AG09309 (cell line): ENCODE results near the gene MT1HL1.

Source experiments
- DNase-seq: peaks from one replicate; pipeline ENCODE4 v3.0.0-alpha.2; 2010; ENCODE audit warnings: low read depth
- H3K4me3 ChIP-seq: 2 replicates; pipeline ENCODE4 v1.5.1; 2011; ENCODE audit warnings: mild to moderate bottlenecking, low read depth, low read length, moderate library complexity; ENCODE audit not compliant: control insufficient read depth
- CTCF ChIP-seq: IDR thresholded peaks from 2 replicates; pipeline ENCODE4 v1.5.1; 2011; ENCODE audit warnings: mild to moderate bottlenecking, low read depth, low read length, inconsistent platforms; ENCODE audit not compliant: insufficient read depth, control insufficient read depth; ENCODE audit errors: missing control alignments

MT1HL1 gene

GRCh38 chr1:237004116-237004515 lies at the start of gene MT1HL1:
TSS of gene MT1HL1 (minus strand) at chr1:237004441. CDS start at chr1:237004372, 69 bp downstream.
- no peak for TF ChIP-seq CTCF
- no peak for DNase-seq
- H3K4me3 ChIP-seq = no peak within 1 kb of the TSS

- no peak overlapping the region for H3K4me3 ChIP-seq
- no peak for DNase-seq
- no peak for TF ChIP-seq CTCF
Observed at GRCh38 chr1:237050915-237051314, 46.7 kb upstream of the MT1HL1 start.

- H3K4me3 ChIP-seq = no peak overlapping the region
- TF ChIP-seq CTCF = no peak
Observed at GRCh38 chr1:237050185-237050584, 45.9 kb upstream of the MT1HL1 start.

GRCh38 chr1:237048803-237049202 lies 44.6 kb upstream of the MT1HL1 start:
- H3K4me3 ChIP-seq = no peak overlapping the region
- TF ChIP-seq CTCF = no peak
- no peak for DNase-seq

More at GRCh38 chr1:237050185-237050584, 45.9 kb upstream of the MT1HL1 start:
- no peak for DNase-seq

GRCh38 chr1:237045278-237046016 lies 41.2 kb upstream of the MT1HL1 start:
- DNase-seq = no peak

GRCh38 chr1:237043846-237044636 lies 39.8 kb upstream of the MT1HL1 start:
- no peak for DNase-seq
- no peak overlapping the region for H3K4me3 ChIP-seq
- TF ChIP-seq CTCF = no peak

More at GRCh38 chr1:237045278-237046016, 41.2 kb upstream of the MT1HL1 start:
- TF ChIP-seq CTCF = no peak
- no peak overlapping the region for H3K4me3 ChIP-seq
